Hematopoietic multipotent progenitor cell (in vitro differentiated cells): ENCODE data around the gene BARX2. TPM values are rescaled to one million over a fixed set of nuclear protein-coding genes. Genes with fewer than 3 reads are reported as not detected.
"Not testable (repeated sequence)": the region's sequence is repeated elsewhere in the genome, so short reads cannot be mapped to it uniquely, and the experiment has no call there.

ENCODE experiments used
- DNase-seq, 3 donors: peaks; one replicate each; pipeline ENCODE4 v3.0.0-alpha.2; 2011 to 2015; ENCODE audit warnings: low read depth in 2 of 3, low spot score in 2 of 3
- total RNA-seq: library from RNA; depleted of rRNA; stranded (reverse); fragments of >200 nt; gene quantifications from one replicate; pipeline ENCODE4 v1.2.3, GENCODE V29; 2012

The BARX2 gene
- total RNA-seq: not detected

DNA sequence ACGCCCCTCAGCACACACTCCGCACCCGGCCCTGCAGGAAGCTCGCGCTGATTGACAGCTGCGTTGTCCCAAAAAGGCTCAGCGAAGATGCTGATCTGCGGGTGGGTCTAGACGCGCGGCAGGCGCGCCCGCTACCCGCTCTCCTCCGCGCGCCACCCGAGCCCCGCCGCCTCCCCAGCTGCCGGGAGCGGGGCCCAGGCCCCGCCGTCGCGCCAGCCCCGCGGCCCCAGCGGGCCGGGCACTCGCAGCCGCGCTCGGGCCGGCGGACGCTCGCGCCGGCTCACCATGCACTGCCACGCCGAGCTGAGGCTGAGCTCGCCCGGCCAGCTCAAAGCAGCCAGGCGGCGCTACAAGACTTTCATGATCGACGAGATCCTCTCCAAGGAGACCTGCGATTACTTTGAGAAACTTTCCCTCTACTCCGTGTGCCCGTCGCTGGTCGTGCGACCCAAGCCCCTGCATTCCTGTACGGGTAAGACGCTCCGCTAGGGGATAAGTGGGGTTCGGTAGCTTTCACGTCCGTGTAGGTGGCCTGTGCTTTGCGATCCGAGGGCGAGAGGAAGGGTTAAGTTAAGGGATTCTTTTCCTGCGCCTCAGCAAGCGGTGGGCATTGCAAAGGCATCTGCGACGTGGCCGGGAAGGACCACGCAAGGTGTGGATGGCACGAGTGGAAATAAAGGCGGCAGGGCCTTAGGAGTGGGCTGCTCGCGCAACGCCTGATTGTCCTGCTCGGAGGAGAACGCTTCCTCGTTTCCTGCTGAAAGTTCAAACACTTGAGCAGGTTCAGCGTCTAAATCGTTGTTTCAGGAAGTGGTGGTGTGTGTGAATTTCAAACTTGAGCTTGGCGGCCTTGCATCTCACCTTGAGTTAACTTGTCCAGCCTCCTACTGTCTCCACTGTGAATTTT lies at the start of gene BARX2:
BARX2 (plus strand) TSS at position 98 of the 907 bp plus-strand sequence; CDS start at position 286, 188 bp downstream.
- peak in 2 of 3 donors; percentile 55 to 67 for DNase-seq

DNA sequence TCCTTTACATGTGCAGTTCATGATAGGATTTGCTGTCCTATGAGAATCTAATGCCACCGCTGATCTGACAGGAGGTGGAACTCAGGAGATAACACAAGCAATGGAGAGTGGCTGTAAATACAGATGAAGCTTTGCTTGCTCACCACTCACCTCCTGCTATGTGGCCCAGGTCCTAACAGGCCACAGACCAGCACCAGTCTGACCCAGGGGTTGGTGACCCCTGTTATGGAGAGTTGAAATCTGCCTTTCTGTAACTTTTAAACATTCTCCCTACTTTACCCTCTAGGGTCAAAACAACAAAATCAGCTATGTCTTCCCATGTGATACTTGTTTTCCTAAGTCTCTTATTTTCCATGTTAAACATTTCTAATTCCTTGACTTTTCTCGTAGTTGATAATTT lies 48.7 kb upstream of the BARX2 start:
- no peak for DNase-seq

GRCh38 chr11:129327708-129328107 lies 47.9 kb upstream of the BARX2 start:
- DNase-seq: peak in 1 of 3 donors; percentile 55

- no peak for DNase-seq
Observed at GRCh38 chr11:129328756-129329155, 46.9 kb upstream of the BARX2 start.

GRCh38 chr11:129331217-129331616 lies 44.4 kb upstream of the BARX2 start:
- no peak for DNase-seq

- DNase-seq: peak; percentile 5 to 74 (median 44)
Observed at GRCh38 chr11:129331871-129332274, 43.8 kb upstream of the BARX2 start.

DNA sequence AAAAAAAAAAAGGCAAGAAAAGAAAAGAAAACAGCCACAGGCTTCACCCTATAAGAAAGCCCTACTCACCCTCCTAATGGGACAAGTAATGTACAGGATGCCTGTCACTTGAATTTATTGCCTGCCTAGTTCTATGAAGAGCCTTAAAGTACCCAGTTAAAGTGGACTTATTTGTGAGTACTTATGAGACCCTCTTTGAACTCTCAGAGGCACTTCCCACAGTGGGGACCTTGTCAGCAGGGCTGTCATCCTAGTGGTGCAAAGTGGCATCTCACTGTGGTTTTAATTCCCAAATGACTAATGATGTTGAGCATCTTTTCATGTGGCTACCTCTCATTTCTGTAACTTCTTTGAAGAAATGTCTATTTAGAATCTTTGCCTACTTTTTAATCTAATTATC lies 41.8 kb upstream of the BARX2 start:
- peak in 1 of 3 donors; percentile 20 for DNase-seq

DNA sequence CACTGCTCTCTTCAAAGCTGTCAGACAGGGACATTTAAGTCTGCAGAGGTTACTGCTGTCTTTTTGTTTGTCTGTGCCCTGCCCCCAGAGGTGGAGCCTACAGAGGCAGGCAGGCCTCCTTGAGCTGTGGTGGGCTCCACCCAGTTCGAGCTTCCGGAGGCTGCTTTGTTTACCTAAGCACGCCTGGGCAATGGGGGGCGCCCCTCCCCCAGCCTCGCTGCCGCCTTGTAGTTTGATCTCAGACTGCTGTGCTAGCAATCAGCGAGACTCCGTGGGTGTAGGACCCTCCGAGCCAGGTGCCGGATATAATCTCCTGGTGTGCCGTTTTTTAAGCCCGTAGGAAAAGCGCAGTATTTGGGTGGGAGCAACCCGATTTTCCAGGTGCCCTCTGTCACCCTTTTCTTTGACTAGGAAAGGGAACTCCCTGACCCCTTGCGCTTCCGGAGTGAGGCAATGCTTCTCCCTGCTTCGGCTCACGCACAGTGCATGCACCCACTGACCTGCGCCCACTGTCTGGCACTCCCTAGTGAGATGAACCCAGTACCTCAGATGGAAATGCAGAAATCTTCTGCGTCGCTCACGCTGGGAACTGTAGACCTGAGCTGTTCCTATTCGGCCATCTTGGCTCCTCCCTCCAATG lies 31.2 kb upstream of the BARX2 start:
- DNase-seq: not testable (repeated sequence)

GRCh38 chr11:129346916-129347315 lies 28.7 kb upstream of the BARX2 start:
- DNase-seq: no peak

DNA sequence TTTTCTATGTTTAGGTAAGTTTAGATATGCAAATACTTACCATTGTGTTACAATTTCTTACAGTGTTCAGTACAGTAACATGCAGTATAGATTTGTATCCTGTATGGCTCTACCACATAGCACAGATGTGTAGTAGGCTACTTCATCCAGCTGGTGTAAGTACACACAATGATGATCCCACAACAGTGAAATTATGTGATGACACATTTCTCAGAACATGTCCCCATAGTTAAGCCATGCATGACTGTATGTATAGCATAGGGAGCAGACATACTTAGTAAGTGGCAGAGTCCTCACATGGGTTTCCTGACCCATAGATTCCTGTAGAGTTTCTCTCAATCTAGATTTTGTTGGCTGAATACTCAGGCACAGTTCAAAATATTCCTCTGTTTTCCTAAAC lies 26.8 kb upstream of the BARX2 start:
- no peak for DNase-seq

- DNase-seq: no peak
Observed at GRCh38 chr11:129352676-129353075, 23.0 kb upstream of the BARX2 start.

DNA sequence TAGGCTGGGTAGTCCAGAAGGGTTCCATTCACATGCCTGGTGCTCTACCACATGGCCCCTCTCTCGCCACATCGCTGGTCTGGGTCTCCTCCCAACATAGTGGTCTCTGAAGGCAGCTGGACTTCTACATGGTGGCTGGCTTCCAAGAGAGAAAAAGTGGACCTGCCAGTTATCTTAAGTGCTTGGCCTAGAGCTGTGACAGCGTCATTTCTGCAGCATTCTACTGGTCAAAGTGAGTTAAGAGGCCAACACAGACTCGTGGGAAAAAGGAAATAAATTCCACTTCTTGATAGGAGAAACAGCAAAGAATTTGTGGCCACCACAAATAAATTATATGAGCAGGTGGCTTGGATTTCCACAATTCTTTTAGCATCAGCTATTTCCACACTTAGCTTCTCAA lies 21.0 kb upstream of the BARX2 start:
- DNase-seq: no peak

DNA sequence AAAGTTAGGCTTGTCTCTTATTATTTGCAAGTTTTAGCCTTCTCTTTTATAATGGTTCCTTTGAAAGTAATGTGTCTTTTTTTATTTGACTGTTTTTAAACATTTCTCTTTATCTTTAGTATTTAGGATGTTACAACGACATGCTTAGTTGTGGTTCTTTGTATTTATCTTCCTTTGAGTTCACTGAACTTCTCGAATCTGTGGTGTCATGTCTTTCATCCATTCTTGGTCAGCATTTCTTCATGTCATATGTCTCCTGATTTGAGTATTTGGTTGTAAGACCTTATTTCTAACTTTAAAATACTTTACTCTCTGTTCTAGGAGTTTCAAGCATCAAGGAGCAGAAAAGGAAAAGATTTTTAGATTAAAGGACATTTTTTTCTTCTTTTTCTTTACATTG lies 15.9 kb upstream of the BARX2 start:
- DNase-seq: no peak

GRCh38 chr11:129364143-129364654 lies 11.4 kb upstream of the BARX2 start:
- DNase-seq: peak; percentile 33 to 90 (median 84)

- no peak for DNase-seq
Observed at GRCh38 chr11:129365816-129366215, 9.8 kb upstream of the BARX2 start.

GRCh38 chr11:129366737-129367597 lies 8.7 kb upstream of the BARX2 start:
- DNase-seq: no peak

DNA sequence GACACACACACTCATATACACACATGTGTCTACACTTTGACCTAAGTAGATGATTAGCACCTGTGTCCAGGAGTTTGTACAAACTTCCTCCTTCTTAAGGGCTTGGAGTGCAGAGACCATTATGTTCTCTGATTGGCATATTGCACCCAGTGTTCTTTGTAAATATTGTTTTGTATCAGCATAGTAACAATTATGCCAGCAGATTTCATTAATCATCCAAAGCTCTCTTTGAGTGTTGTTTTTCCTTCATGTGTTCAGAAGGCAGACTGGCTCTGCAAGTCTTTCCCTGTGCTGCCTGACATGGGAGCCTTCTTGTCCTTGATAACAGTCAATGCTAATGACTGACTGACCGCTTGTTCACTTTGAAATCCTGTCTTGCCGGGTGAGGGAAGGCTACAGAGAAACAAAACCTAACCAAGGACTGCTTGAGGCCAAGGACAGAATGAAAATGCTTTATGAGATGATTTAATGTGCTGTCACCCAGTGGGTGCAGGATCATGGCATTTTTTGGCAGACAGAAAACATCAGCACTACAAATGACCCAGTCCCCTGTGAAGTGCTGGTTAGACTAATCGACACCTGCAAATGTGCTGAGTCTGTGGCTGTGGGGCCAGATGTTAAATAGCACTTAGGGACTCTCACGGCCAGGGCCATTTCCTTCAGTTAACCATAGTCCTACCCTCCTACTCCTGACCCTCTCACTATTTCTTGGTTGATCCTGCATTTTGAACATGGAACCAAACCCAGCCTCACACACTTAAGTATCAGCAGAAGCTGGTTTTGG lies 6.6 kb upstream of the BARX2 start:
- no peak for DNase-seq

DNA sequence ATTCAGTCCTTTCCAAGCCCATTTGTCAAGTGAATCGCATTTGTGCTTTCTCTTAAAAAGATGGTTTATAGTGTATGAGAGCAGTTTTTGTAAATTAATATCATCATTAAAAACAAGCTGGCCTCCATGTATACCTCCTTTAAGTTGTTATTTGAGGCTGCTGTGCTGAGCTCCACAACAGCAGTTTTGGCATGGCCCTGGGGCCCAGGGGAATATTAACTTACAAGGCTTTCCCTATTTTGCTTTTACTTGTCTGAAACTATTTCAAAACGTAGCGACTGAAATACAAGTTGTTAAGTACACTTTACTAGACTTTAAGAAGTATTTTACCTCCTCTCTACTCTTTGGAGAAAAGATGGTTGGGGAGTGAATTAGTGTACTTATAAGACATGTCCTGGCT lies 4.9 kb upstream of the BARX2 start:
- no peak for DNase-seq

DNA sequence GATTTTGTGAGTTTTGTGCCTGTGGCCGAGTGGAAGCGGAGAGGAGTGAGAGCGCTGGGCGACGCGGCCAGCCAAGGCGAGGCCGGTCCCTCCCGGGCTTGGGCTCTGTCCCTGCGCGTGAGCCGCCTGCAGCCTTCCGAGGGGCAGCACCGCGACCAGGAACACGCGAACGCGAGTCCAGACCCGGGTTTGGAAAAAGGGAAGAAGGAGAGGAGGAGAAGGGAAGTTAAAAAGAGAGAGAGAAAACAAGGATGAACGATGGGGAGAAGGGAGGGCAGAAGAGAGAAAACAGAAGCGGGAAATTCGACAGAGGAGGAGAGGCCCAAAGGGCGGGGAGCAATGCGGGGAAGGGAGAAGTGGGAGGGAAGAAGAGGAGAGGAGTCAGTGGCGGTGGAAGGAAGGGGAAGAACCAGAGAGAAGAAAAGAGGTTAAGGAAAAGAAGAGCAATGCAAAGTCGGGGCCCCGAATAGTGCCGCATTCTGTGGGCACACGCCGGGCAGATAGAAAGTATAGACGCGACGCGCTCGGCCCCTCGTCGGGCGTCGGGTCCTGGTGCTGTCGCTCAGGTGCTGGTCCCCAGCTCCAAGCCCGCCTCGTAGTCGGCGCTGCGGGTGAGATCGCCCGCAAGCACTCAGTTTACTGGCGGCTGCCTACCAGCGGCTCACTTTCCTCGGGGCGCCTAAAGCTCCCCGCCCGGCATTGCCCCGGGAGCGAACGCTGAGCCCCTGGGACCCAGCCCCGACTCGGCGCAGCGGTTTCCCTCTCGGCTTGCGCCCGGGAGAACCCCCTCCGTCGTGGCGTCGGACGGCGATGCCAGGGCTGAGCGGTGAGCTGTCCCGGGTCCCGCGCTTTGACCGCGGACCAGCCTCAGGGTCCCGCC lies 2.8 kb upstream of the BARX2 start:
- peak in 1 of 3 donors; percentile 14 for DNase-seq
